ENCODE measurements around the gene LIN52.
"Not testable (repeated sequence)": the region's sequence is repeated elsewhere in the genome, so short reads cannot be mapped to it uniquely, and the experiment has no call there.

LIN52 gene

GRCh38 chr14:74111395-74112216 is 26.9 kb downstream of the LIN52 start:
- DNase-seq = peak; percentile 57

- not testable (repeated sequence) for DNase-seq
Observed at GRCh38 chr14:74125487-74125886, 40.7 kb downstream of the LIN52 start.

GRCh38 chr14:74126315-74127013 is 41.7 kb downstream of the LIN52 start:
- no peak for DNase-seq

- DNase-seq = no peak
Observed at GRCh38 chr14:74127634-74128033, 42.9 kb downstream of the LIN52 start.

GRCh38 chr14:74133833-74134481 is 49.2 kb downstream of the LIN52 start:
- no peak for DNase-seq

- DNase-seq = no peak
Observed at GRCh38 chr14:74134484-74134883, 49.7 kb downstream of the LIN52 start.

- peak; percentile 79 for DNase-seq
Observed at GRCh38 chr14:74135426-74135825, 50.7 kb downstream of the LIN52 start.

- DNase-seq = no peak
Observed at GRCh38 chr14:74140374-74140850, 55.7 kb downstream of the LIN52 start.

GRCh38 chr14:74141703-74142102 is 56.9 kb downstream of the LIN52 start:
- DNase-seq = no peak

GRCh38 chr14:74142523-74142922 is 57.8 kb downstream of the LIN52 start:
- no peak for DNase-seq

GRCh38 chr14:74144789-74145188 is 60.0 kb downstream of the LIN52 start:
- no peak for DNase-seq

- DNase-seq = no peak
Observed at GRCh38 chr14:74147571-74147970, 62.8 kb downstream of the LIN52 start.

GRCh38 chr14:74148705-74149104 is 63.9 kb downstream of the LIN52 start:
- no peak for DNase-seq

- DNase-seq = no peak
Observed at GRCh38 chr14:74155287-74155686, 70.5 kb downstream of the LIN52 start.

GRCh38 chr14:74155749-74156148 is 71.0 kb downstream of the LIN52 start:
- DNase-seq = no peak

- peak; percentile 3 for DNase-seq
Observed at GRCh38 chr14:74160763-74161162, 76.0 kb downstream of the LIN52 start.

- DNase-seq = no peak
Observed at GRCh38 chr14:74161526-74162158, 76.9 kb downstream of the LIN52 start.

GRCh38 chr14:74169906-74170305 is 85.2 kb downstream of the LIN52 start:
- DNase-seq = no peak

- peak; percentile 15 for DNase-seq
Observed at GRCh38 chr14:74176400-74176793, 91.6 kb downstream of the LIN52 start.

GRCh38 chr14:74179856-74180255 is 95.1 kb downstream of the LIN52 start:
- DNase-seq = no peak

- no peak for DNase-seq
Observed at GRCh38 chr14:74190927-74191575, 106.3 kb downstream of the LIN52 start.

- DNase-seq = no peak
Observed at GRCh38 chr14:74194506-74195274, 109.9 kb downstream of the LIN52 start.
